ENCODE data around the gene KLHL10. TPM values are rescaled to one million over a fixed set of nuclear protein-coding genes. Genes with fewer than 3 reads are reported as not detected.

Gene KLHL10
- total and polyA plus RNA-seq, 9 of the 15 experiments (the other 6 are each of a cell fraction or from before 2014, with no cell fraction given): 0.06 to 0.56 (median 0.12) TPM; not detected in 5

GRCh38 chr17:41835800-41836549, 1.6 kb upstream of the KLHL10 start, which contains the start of gene NT5C3B (continued):
- peak in 1 of 2 experiments; percentile 47; a peak in 2 of 4 replicates for TF ChIP-seq MNT (conservative IDR thresholded peaks at IDR 0.05)
- TF ChIP-seq HMGN3 (IDR thresholded peaks at IDR 0.05; ENCODE audit: borderline replicate concordance, extremely low read depth, insufficient read length, low read depth, low read length): no peak
- no peak for TF ChIP-seq FOSL1 (tag; conservative IDR thresholded peaks at IDR 0.05)
- TF ChIP-seq CREM (IDR thresholded peaks at IDR 0.05; ENCODE audit: low read depth): no peak
- no peak for TF ChIP-seq RNF2 (IDR thresholded peaks at IDR 0.05)
- TF ChIP-seq PURB (CRISPR knock-in tag; IDR thresholded peaks at IDR 0.05; ENCODE audit: low read depth): no peak
- TF ChIP-seq ZNF280A (IDR thresholded peaks at IDR 0.05; ENCODE audit: low read depth, partially characterized antibody): no peak
- no peak for TF ChIP-seq ARHGAP35 (IDR thresholded peaks at IDR 0.05; ENCODE audit: partially characterized antibody)
- TF ChIP-seq HBP1 (CRISPR knock-in tag; IDR thresholded peaks at IDR 0.05): no peak
- TF ChIP-seq ZNF12 (CRISPR knock-in tag; IDR thresholded peaks at IDR 0.05): no peak
- TF ChIP-seq SNRNP70 (optimal IDR thresholded peaks at IDR 0.05; ENCODE audit: low read depth, low read length): no peak
- TF ChIP-seq PHF20 (IDR thresholded peaks at IDR 0.05; ENCODE audit: partially characterized antibody): peak; percentile 69
- peak; percentile 21; the same call in 1 of the 2 replicates for TF ChIP-seq EP400 (IDR thresholded peaks at IDR 0.05)
- TF ChIP-seq SRSF9 (IDR thresholded peaks at IDR 0.05; ENCODE audit: borderline replicate concordance, low read depth, low read length): no peak
- no peak for TF ChIP-seq NR2C1 (IDR thresholded peaks at IDR 0.05)
- TF ChIP-seq NR2C1 (tag; IDR thresholded peaks at IDR 0.05): no peak
- no peak for TF ChIP-seq HMGXB4 (CRISPR knock-in tag; IDR thresholded peaks at IDR 0.05)
- no peak for TF ChIP-seq THAP12 (CRISPR knock-in tag; IDR thresholded peaks at IDR 0.05)
- TF ChIP-seq POLR2A (conservative IDR thresholded peaks at IDR 0.05): peak; percentile 68

Measured in K562 (cell line).